GM19099 (cell line): ENCODE data around the gene AURKB.

Experiments used
- POLR2A ChIP-seq: IDR thresholded peaks from 3 replicates; pipeline ENCODE4 v1.6.1; 2011; ENCODE audit warnings: low read depth; ENCODE audit not compliant: insufficient read length; ENCODE audit errors: extremely low read depth

AURKB gene

DNA sequence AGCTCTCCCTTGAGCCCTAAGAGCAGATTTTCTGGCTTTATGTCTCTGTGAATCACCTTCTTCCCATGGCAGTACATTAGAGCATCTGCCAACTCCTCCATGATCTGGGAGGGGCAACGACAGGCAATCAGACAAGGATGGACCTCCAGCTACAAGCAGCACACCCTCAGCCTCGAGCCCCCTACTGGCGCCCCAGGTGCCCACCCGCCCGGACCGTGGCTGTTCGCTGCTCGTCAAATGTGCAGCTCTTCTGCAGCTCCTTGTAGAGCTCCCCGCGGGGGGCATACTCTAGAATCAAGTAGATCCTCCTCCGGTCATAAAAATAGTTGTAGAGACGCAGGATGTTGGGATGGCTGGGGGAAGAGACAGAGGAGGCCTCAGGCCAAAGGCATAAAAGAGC is 3.8 kb downstream of the AURKB start:
- peak; percentile 15 for TF ChIP-seq POLR2A

DNA sequence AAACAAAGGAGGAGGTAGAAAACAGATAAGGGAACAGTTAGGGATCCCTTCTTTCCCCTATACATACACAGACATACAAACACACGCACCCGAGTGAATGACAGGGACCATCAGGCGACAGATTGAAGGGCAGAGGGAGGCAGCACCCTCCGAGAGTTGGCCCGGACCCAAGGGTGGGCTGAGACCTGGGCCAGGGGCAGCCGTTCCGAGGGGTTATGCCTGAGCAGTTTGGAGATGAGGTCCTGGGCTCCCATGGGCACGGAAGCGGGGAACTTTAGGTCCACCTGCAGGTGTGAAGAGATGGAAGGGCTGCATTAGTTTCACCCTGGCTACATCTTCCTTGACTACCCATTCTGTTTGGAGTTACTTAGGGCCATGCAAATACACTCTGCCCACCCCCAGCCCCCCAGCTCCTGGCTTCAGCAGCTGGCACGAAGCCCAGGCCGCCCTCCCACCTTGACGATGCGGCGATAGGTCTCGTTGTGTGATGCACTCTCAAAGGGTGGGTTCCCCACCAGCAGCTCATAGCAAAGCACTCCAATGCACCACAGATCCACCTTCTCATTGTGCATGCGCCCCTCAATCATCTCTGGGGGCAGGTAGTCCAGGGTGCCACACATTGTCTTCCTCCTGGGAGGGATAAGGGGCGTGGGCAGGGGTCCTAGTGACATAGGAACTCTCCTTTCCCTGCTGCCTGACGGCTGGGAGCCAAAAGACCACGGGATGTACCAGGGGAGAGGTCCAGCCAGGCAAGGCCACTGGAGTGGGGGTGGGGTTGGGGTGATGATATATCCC is 5.4 kb downstream of the AURKB start:
- no peak for TF ChIP-seq POLR2A

DNA sequence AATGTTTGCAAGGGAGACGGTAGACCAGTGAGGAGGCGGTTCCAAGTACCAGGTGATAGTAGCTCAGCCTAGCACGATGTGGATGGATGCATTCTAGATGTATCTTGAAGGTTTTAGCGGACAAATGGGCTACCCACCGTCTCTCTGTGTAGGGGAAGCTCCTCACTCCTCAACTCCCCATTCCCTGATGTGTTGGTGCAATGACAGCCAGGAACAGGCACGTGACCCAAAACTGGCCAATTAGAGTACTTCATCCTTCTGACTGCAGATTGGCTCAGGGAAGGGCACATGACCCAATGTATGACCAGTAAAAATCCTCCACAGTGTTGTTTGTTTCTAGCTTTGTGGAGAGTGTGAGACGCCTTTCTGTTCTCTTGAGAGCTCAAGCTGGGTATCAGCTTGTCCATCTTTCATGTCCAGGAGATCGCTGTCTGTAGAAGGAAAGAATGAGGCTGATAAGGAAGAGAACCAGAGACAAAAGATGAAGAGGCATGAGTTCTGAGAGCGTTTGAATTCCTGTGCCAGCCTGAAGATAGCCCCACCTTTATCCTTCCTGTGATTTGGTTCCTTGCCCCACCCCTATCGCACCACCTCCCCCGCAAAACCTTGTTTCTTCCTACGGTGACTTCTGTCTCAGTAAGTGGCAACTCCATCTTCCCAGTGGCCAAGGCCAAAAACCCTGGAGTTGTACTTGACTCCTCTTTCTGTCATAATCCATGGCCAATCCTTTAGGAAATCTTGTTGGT is 18.1 kb downstream of the AURKB start:
- peak; percentile 85 for TF ChIP-seq POLR2A

DNA sequence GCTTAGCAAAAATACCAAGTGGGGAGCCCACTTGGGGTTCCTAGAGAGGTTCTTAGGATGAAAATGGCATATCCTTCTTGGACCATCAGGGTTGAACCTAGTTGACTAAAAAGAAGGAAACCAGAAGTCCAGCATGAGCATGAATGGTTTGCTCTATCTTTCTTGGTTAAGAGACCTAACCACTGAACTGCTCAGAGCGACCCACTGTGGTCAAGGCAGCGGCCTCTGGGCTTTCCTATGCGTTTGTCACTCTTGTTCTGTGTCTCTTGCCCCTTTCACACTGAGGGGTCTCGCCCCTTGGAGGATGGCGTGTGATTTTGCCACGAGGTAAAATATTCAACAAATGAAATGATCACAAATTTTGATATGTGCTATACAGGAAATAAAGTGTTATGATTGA is 19.9 kb downstream of the AURKB start:
- TF ChIP-seq POLR2A, result no peak

DNA sequence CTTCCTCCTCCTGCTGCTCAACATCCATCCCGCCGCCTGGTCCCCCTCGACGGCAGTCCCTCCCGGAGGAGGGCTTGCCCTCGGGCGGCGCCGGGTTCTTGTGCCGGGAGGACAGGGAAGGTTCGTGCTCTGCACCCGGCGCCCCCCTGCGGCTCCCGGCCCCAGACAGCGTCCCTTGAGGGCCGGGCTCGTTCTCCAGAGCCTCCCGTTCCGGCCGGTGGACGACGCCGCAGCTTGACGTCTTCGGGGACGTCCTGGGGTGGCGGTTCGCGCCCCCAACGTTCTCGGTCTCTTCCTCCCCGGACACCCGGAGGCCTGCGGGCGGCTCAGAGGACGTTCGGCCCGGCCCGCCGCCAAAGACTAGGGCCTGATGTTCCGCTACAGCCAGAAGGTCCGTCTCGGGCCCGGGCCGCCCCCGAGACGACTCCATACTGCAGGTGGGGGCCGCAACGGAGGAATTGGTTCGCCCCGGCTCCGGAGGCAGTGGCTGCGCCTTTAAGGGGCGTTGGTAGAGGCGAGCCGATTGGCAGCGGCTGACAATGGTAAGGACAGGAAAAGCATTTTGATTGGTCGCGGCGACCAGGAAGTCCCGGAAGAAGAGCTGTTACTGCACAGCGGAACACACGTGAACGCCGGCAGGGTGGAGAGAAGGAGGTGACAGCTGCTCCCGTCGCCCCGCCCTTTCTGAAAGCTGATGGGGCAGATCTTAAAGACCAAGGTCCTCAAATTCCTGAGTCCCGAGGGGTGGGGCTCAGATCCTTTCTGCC is 20.5 kb downstream of the AURKB start, which contains the start of gene BORCS6:
Gene BORCS6 (minus strand): TSS at position 470 of the 767 bp plus-strand sequence. CDS start 40 bp downstream, at position 430.
- TF ChIP-seq POLR2A, result peak; percentile 84

DNA sequence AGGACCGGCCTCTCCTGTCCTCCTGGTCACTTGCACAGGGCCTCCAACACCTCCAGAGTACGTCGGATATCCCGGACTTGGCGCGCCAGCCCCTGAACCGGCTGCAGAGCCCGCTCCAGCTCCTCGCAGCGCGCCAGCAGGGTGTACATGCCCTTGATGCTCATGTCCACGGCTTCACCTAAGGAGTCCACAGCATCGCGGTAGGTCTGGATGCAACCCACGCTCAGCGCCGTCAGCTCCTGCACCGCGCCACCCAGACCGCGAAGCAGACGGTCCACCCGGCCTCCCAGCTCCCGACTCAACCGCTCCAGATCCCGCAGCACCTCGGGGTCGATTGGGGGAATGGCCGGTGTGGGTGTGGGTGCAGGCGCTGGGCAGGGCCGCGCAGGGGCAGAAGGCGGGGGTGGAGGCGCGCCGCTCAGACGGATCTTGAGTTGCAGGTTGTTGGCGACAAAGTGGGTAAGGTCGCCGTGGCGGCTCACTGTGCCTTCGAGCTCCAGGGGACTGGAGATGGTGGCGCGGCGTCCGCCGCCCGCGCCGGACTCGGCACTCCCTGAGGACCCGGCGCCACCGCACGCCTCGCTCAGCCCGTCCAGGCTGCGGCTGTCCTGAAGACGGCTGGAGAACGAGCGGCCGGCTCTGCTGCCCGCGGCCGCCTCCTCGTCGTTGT is 21.2 kb downstream of the AURKB start:
- no peak for TF ChIP-seq POLR2A

DNA sequence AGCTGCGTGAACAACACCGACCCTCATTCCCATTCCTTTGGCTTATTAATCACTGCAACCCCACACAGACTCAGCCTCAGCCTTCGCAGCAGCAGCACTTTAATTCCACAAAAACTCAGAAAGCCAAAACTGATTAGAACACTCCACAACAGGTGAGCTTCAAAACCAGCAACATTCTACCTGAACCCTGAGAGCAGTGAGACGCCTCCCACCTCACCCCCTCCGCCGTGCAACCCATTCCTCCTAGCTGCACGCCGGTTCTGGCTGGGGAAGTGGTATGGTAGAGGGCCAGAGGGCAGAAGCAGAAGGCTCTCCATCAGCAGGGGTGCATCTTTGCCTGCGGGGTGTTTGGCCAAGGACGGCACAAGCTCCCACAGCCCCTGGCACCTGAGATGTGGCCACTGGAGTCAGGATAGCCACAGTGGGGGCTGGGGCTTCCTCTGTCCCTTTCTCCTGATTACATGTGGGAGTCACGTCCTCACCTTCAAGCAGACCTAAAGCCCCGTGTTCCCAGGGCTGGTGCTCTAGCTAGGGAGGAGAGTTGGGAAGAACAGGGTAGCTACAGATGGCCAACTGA is 22.0 kb downstream of the AURKB start:
- TF ChIP-seq POLR2A, result no peak

DNA sequence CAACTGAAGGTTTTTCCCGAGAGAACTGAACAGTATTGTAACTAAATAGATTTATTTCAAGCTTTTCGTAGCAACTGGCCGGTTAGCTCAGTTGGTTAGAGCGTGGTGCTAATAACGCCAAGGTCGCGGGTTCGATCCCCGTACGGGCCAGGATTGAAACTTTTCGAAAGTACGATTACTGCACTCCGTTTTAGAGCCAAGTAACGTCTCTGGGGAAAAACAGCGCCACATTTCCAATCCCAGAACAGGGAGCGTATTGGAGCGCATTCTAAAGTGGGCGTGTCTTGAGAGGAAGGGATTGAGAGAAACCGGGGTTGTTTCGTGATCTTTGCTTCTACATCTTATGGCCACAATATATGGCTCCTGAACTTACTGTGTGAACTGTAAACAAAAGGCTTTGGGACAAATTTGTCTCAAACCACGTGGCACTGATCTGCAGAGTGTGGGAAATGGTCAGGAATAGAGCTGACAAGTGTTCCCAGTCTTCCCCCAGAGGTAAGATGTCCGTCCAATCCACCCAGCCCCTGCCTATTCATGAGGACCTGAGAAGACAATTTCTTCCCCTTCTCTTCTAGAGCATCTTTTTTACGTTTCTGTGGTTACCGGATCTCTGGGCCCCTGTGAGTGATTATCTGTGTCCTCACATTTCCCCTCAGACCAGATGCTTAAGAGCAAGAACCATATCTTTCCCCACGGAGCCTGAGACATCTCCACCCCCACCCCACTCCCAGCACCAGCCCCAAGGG is 22.7 kb downstream of the AURKB start:
- peak; percentile 50 for TF ChIP-seq POLR2A

DNA sequence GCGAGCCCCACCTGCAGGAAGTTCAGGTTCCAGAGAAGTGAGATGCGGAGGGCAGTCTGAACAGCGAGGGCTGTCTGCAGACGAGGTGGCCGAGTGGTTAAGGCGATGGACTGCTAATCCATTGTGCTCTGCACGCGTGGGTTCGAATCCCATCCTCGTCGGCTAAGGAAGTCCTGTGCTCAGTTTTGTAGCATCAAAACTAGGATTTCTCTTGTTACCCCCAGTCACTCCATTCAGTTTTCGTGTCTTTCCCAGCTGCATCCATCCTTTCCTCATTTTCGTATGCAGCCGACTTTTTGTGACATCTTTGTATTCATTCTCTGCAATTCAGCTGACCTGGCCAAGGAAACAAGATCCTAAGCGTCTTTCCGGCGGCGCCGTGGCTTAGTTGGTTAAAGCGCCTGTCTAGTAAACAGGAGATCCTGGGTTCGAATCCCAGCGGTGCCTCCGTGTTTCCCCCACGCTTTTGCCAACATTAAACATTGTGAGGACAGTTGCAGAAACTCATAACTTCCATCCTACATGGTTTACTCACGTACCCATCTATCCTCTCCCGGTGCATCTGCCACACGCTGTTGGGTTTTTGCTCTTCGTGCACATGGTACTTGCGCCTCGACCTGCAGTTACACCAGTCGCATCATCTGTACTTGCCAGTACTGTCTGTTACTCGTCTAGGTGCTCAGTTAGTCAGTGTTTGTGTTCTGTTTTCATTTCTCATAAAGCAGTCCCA is 23.4 kb downstream of the AURKB start:
- TF ChIP-seq POLR2A, result peak; percentile 29

DNA sequence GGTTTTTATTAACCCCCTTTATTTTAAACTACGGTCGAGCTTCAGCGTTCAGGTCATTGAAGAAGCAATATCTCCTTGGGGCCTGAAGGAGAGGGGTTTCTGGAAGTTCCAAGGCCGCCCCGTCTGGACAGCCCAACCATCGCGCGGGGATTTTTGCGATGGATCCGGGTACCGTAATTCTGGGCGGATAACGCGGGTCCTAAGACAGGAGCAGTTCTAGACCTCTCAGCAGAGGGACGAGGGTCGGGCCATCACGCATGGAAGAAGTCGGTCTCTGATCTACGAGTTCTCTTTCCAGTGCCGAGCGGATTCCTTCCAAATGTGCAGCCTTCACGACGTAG is 24.0 kb downstream of the AURKB start:
- TF ChIP-seq POLR2A, result no peak

DNA sequence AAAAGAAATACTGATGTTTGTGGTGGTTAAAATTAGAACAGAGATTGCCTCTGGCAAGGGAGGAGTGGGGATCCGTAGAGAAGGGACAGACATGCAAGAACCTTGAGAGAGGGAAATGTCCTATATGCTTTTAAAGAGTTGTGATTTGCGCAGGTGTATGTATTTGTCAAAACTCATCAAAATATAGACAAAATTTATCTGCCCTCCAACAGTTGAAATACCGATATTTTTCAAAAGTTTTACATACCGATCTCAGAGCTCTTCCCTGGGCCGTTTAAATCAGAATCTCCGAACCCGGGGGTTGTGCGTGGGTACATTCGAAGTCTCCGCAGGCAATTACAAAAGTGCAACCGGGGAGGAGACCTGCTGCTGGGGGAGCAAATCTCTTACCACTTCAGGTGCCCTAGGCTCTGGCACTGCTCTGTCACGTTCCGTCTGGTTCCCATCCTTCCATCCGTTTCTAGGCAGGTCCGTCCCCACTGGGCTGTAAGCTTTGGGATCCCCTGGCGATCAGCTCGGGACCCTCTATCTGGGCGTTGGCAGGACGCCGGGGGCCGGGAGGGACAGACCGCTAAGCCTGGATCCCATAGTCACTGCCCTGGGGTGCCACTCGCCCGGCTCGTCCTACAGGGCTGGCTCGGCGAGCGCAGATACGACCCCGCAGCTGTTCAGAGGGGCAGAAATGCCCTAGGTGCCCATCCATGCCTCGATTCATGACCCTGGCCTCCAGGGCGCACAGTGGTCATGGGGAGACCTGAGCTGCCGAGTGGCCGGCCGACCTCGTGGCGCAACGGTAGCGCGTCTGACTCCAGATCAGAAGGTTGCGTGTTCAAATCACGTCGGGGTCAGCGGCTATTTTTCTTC is 24.6 kb downstream of the AURKB start:
- TF ChIP-seq POLR2A, result no peak

DNA sequence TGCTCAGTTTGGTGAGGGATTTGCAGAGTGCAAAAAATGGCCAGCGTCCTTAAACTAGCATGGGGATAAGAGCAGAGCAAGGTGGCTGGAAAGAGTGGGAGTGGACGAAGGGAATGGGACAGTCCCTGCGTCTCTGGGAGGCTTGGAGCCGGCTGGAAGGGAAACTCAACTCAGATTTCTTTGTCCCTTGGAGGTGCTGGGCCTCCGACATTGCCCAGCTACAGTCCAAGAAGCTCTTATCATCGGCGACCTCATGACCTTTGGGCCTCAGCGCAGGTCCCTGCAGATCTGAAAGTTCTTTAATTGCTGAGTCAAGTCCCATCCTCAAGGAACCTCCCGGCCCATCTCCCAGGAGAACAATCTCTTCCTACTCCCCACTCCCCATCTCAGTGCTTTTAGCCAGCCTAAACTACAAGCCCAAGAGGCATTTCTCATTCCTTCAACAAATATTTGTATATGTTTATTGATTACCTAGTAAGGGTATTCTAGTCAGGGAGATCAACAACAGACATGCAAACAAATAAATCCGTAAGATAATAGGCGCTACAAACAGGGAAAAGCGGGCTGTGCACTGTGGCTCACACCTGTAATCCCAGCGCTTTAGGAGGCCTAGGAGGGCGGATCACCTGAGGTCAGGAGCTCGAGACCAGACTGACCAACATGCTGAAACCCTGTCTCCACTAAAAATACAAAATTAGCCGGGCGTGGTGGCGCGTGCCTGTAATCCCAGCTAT is 33.2 kb downstream of the AURKB start:
- TF ChIP-seq POLR2A, result no peak
